GM21529 (cell line): Measurements from ENCODE around the gene MEGF11.

Experiments
- ATAC-seq: cut with Tn5 transposase; IDR thresholded peaks from one replicate; pipeline ENCODE4 v1.9.1; 2021; ENCODE audit not compliant: unreplicated experiment

MEGF11 gene

DNA sequence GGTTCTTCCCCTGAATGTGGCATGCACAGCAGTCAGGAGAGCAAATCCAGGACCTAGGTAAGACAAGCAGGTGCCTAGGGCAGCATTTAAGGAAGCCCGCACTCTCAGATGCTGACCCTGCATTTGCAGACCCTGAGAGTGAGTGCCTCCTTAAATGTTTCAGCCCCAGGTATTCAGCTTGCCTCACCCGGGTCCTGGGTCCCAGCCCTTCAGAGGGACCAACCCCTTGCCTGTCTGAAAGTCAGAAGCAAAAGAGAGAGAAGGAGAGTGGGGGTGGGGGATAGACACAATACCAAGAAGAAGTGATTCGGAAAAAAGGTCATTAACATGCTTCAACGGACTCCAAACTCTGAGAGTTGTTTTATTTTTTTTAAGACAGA, 75.0 kb downstream of the MEGF11 start:
- ATAC-seq, result no peak

GRCh38 chr15:66172324-66172980, 81.1 kb downstream of the MEGF11 start:
- ATAC-seq, result no peak

- ATAC-seq, result no peak
Measured at GRCh38 chr15:66171841-66172240, 81.7 kb downstream of the MEGF11 start.

DNA sequence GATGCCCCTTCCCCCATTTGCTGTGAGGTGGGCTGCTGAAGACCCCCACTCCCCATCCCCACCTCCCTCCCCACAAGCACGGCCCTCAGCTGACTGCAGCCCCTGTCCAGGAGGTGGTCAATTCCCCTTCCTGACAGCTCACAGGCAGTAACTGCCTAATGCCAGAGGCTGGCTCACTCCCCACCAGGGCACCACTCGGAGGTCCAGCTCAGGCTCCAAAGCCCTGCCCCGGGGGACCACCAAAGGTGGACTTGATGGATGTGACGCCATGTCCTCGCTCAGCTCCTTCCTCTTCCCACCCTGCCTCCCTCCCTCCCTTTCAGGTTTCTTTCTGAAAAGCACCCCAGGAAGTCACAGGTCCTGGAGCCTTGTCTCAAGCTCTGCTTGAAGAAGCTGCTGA, 82.8 kb downstream of the MEGF11 start:
- ATAC-seq, result no peak

DNA sequence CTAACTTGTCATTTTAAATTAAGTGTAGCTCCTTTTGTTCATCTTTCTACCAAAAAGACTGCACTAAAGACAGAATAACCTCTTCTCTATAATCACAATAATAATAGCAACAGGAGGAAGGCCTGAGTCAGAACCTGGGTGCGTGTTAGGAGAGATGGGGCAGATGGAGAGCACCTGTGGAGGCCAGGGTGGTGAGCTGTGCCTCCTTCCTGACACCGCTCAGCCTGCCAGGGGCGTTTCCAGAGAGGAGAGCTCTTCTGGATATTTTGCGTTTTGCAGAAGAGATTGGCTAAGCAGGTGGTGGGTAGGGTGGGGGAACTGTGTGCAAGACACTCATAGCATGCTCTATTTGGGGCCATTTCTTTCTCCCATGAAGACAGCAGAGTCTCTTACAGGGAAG, 83.5 kb downstream of the MEGF11 start:
- ATAC-seq, result no peak

- ATAC-seq, result no peak
Measured at GRCh38 chr15:66169625-66170024, 83.9 kb downstream of the MEGF11 start.

- no peak for ATAC-seq
Measured at GRCh38 chr15:66169023-66169422, 84.5 kb downstream of the MEGF11 start.

DNA sequence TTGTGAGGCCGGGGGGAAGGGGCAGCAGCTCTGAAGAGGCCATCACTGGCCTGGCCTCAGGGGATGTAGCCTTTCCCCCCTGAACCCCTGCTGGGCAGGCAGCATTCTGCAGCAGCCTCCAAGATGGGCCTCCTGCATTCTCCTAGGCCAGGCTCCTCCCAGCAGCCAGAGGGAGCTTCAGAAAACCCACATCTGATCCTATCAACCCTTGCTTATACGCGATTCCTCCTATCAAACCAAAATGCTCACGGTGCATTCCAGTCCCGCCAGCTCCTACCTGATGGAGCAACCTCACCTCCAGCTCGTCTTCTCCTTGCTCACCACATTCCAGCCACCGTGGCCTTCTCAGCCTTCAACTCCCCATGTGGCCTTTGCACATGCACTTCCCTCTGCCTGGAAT, 85.7 kb downstream of the MEGF11 start:
- ATAC-seq, result no peak

- no peak for ATAC-seq
Measured at GRCh38 chr15:66165856-66166255, 87.7 kb downstream of the MEGF11 start.

GRCh38 chr15:66164788-66165187, 88.8 kb downstream of the MEGF11 start:
- ATAC-seq, result no peak

DNA sequence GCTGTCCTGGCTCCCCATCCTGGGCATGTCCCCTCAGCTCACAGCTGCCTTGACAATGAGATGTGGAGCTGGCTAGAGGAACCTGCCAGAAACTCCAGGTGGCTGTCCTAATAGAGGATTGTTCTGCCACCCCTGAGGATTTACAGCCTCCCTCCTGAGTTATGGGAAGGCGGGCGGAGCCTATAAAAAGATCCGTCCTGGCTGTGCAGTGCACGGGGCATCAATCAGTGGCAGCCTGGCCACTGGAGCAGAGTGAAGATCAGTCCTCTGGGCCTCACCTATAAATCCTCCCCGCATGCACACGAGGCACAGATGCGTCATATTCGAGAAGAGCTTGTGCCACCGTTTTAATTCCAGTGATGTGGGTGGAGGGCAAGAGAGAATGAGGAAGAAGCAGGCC, 90.0 kb downstream of the MEGF11 start:
- ATAC-seq, result no peak

DNA sequence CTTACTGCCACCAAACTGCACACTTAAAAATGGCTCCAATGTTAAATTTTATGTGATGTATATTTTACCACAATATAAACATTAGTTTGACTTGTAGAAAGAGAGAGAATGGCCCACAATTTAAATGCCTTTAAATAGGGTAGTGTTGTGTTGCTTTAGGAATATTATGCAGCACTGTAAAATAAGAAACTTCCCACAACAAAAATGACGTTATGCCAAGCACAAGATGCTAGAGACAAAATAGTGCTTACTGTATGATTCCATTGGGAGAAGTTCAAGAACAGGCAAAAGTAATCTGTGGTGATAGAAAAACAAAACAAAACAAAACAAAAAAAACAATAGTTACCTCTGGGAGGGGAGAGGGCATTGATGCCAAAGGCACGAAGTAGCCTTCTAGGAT, 91.3 kb downstream of the MEGF11 start:
- ATAC-seq, result no peak

DNA sequence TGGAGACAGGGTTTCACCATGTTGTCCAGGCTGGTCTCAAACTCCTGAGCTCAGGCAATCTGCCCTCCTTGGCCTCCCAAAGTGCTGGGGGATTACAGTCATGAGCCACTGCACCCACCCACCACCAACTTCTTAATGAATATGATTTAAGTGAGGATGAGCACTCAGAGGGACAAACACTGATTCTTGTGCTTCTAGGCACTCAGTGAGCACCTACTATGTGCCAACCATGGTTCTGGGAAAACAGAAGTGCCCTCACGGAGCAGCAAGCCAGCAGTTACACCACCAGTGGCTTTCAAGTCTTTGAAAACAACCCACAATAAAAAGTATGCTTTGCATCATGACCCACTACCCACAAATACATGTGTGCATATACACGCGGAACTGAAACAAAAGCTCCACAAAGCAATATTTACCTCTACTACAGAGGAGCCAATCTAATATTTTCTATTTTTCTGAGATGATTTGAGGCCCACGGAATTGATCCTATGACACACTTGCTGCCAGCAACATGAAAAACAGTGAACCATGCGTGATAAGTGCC, 91.9 kb downstream of the MEGF11 start:
- no peak for ATAC-seq

DNA sequence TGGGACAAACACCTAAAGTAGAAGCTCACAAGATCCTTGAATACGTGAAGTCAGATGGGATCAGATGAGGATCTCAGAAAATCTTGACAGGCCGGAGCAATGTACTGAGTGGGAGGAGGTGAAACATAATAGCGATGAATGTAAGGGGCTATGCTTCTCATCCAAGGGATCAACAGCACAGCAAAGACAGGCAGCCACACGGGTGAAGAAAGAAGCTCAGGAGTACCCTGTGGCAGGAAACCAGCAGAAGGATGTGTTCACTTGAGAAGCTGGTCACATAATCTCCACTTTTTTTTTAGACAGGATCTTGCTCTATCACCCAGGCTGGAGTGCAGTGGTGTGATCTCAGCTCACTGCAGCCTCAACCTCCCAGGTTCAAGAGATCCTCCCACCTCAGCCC, 92.4 kb downstream of the MEGF11 start:
- no peak for ATAC-seq

DNA sequence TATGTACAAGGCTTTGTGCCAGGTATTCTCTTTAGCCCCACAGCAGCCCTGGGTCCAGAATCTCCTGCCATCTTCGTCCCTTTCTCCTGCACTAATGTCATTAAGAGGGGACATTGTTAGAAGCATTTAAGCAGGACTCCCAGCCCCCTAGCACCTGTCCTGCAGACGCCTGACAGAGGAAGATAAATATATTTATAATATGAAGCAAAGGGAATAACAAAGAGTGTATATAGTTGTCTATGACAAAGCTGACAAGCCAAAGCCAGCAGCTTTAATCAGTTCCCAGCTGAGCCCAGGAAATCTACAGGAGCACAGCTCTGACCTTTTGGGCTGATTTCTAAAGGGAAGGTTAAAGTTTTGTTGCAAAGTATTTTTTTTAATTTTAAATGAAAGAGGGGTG, 96.0 kb downstream of the MEGF11 start:
- ATAC-seq, result no peak

GRCh38 chr15:66156310-66156975, 97.1 kb downstream of the MEGF11 start:
- ATAC-seq, result no peak

DNA sequence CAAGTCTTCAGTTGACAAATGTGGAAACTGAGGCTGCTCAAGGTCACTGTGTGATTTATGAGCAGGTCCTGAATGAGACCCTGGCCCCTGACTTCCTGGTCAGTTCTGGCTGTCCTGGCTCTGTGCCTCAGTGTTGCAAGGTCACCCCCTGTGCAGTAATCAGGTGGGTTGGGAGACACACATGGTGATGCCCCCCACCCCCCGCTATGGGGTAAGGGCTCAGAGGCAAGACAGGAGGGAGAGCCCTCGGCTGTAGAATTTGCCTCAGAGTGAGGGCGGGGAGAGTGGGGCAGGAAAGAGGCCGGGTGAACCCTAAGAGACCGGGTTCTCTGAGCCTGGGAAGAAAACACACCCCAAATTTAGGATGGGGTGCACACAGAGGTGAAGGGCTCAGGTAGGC, 98.5 kb downstream of the MEGF11 start:
- no peak for ATAC-seq

- no peak for ATAC-seq
Measured at GRCh38 chr15:66154581-66154980, 99.0 kb downstream of the MEGF11 start.

DNA sequence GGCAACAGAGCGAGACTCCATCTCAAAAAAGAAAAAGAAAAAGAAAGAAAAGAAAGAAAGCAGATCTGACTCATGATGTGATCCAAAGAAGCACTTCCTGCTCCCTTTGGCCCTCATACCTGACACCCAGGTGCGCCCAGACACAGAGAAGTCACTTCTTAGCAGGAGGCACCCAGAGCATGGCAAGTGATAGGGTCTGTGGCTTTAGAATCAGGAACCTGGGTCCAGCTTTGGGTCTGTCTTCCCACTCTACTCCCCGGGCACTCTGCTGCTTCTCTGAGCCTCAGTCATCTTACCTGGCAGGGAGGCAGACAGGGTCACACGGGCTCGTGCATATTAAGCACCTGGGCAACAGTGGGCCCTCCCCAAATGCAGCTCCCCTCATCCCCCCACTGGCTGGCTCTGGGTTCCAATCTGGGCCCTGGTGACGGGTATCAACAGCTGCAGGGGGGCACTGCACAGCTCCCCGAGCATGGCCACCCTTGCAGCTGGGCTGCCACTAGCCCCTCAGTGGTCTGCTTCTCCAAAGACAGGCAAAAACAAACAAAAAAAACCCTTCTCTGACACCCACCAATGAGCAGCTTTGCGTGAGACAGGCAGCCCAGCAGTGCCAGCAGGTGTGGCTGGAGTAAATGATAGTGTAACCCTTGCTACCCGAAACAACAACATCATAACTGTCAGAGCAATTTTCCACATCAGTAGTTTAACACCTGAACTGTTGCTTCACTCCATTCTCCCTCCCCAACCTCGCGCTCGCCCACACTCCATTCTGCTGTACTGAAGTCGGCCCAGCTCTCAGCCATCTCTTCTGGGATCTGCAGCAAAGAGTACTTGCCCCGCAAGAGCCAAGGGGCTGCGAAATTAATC, 99.8 kb downstream of the MEGF11 start:
- ATAC-seq, result peak; percentile 75

DNA sequence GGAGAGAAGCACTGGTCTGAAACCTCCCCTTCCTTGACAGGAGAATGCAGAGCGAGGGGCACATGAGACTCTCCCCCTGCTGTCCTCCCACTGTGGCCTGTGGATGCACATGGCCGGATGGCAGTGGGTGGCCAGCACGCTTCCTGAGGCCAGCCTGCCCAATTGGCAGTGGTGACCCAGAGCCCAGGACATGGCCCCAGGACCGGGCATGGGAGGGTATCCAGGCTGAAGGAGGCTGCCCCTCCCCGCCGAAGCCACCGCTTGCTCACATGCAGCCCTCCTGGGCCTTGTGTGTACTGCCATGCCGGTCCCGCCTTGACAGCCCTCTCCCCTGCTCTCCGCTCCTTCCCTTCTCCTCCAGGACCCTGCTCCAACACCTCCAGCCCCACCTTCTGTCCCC, 100.9 kb downstream of the MEGF11 start:
- no peak for ATAC-seq

GRCh38 chr15:66151809-66152208, 101.7 kb downstream of the MEGF11 start:
- ATAC-seq, result no peak

- no peak for ATAC-seq
Measured at GRCh38 chr15:66149871-66150270, 103.7 kb downstream of the MEGF11 start.
